ENCODE data around the gene TDP1.
"Not testable (repeated sequence)": the region's sequence is repeated elsewhere in the genome, so short reads cannot be mapped to it uniquely, and the experiment has no call there.

TDP1 gene

GRCh38 chr14:90049390-90049789 lies 93.7 kb downstream of the TDP1 start:
- DNase-seq (ENCODE audit: low spot score): no peak

DNA sequence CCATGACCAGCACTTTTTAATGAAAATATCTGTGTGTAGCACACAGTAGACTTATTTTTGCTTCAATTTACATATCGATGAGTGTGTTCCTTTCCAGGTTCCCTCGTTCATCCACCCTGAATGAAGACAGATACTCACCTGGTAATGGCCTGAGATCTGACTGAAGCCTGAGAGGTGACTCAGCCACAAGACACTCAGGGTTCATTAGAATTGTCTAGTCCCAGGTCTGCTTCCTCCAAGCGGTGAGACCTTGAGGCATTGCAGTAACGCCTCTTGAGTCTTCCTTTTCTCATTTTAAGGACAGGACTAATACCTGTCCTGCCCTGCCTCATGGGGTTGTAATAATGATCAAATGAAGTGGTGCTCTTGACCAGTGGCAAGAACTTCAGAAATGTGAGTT lies 94.5 kb downstream of the TDP1 start:
- no peak for DNase-seq (ENCODE audit: low spot score)

- DNase-seq (ENCODE audit: low spot score): peak; percentile 13
These were observed 97.3 kb downstream of the TDP1 start for GRCh38 chr14:90053044-90053443.

DNA sequence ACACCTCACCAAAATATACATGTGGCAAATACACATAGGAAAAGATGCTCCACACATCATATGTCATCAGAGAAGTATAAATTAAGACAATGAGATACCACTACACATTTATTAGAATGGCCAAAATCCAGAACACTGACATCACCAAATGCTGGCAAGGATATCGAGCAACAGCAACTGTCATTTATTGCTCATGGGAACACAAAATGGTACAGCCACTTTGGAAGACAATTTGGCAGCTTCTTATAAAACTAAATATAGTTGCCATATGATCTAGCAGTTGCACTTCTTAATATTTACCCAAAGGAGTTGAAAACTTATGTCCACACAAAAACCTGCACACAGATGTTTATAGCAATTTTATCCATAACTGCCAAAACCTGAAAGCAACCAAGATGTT lies 99.1 kb downstream of the TDP1 start:
- no peak for DNase-seq (ENCODE audit: low spot score)

DNA sequence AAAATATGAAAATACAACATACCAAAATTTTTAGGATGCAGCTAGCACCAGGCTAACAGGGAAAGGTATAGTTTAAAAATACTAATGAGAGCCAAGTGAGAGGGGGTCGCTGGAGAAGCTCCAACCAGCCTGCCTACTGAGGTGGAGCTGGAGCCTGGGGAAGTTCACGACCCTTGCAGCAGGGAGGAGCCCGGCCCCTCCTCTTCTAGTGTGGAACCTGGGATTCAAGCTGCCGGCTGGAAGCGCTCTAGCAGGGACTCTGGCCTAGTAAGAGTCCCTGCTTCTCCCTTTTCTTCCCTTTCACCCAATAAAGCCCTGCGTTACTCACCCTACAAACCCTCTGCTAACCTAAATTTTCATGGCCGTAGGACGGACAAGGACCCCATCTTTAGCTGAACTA lies 101.1 kb downstream of the TDP1 start:
- DNase-seq (ENCODE audit: low spot score): no peak

GRCh38 chr14:90058876-90059458 lies 103.2 kb downstream of the TDP1 start:
- no peak for DNase-seq (ENCODE audit: low spot score)

DNA sequence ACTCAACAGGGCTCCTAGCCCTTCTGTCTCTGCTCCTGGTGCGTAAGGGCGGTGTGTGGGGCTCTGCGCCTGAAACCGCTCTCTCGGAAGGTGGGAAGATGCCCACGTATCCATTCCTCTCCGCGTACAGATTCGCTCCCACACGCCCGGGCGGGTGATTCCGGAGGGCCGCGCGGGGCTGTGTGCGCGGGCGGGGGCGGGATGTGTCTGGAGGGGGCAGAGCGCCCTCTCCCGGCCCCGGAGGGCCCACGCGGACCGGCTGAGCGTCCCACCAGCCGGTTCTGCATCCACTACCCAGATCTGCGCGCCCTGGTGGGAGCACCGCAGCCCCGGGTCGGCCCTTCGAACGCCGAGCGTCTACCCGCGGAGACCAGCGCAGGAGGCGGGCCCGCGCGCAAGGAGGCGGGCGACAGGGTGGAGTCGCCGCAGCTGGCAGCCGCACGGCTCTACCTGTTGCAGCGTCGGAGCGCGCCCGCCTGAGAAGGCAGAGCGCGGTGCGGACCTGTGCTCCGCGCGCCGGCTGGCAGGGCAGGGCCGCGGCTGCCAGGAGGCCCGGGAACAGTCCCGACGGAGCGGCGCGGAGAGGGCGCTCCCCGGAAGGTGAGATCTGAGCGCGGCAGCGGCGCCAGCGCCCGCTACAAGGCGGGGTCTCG lies 104.7 kb downstream of the TDP1 start:
- DNase-seq (ENCODE audit: low spot score): peak; percentile 79

GRCh38 chr14:90060965-90061684 lies 105.4 kb downstream of the TDP1 start:
- DNase-seq (ENCODE audit: low spot score): peak; percentile 9

DNA sequence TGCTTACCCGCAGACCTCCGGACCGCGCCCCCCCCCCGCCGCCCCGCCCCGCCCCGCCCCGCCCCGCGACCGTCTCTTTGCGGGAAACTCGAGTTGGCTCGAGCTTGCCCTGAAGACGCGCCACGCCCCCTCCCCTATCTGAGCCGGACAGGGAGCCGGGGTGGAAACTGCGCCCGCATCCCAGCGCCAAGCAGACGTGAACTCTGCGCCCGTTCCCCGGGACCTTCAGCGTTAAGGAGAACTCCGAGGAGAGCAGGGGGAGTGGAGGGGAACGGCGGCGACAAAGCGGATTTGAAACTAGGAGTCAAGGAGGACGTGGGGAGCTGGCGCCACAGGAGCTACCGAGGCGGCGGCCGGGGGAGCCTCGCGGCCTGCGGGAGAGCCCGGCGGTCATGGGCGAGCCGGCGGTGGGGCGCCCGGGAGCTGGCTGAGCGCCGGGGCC lies 106.0 kb downstream of the TDP1 start, which contains the start of gene KCNK13:
TSS of gene KCNK13 (plus strand) at position 310 of the 442 bp plus-strand sequence. CDS start 212 bp downstream, outside the sequence.
- DNase-seq (ENCODE audit: low spot score): peak; percentile 21

DNA sequence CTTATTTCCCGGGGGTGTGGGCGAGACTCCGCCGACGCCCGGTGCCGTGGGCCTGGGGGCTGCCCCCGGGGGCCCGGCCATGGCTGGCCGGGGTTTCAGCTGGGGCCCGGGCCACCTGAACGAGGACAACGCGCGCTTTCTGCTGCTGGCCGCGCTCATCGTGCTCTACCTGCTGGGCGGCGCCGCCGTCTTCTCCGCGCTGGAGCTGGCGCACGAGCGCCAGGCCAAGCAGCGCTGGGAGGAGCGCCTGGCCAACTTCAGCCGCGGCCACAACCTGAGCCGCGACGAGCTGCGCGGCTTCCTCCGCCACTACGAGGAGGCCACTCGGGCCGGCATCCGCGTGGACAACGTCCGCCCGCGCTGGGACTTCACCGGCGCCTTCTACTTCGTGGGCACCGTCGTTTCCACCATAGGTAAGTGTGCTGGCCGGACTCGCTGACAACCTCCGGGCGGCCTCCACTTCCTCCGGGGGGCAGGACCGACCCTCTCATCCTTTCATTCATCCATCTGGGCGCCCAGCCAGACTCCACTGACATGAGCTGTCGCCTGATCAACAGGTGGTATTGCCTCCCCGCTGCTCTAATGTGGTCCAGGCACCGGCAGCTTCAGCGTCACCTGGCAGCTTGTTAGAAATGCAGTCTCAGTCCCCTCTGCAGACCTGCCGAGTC lies 106.5 kb downstream of the TDP1 start:
- DNase-seq (ENCODE audit: low spot score): peak; percentile 13

DNA sequence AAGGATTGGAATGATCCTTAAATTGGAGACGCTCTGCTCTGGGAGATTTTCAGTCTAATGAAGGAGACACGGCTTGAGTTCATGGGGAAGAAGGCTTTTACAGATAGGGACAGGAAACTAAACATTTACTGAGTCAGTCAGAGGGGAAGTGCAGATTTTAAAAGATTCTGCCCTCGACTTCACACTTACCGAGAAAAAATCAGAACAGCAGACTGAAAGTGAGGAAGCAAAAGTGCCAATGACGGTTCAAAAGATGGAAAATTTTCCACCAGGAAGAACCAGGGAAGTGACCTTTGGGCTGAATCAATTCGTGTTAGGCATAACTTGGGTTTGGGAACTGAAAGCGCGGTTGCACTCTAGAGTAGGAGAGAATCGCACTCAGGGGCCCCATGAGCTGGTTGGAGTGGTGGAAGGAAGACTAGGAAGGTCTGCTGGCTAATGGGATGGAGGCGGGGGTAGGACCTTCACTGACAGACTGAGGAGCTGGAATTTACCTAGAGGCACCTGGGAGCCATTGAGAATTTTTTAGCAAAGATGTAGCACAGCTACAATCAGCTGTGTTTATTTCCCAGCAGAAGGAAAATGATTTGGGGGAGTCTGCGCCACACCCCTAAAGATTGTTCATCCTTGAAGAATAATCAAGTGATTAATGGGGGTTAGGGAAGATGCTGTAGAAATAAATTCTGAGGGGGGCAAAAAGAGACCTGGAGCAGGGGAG lies 107.3 kb downstream of the TDP1 start:
- DNase-seq (ENCODE audit: low spot score): no peak

- no peak for DNase-seq (ENCODE audit: low spot score)
These were observed 116.6 kb downstream of the TDP1 start for GRCh38 chr14:90072350-90072749.

DNA sequence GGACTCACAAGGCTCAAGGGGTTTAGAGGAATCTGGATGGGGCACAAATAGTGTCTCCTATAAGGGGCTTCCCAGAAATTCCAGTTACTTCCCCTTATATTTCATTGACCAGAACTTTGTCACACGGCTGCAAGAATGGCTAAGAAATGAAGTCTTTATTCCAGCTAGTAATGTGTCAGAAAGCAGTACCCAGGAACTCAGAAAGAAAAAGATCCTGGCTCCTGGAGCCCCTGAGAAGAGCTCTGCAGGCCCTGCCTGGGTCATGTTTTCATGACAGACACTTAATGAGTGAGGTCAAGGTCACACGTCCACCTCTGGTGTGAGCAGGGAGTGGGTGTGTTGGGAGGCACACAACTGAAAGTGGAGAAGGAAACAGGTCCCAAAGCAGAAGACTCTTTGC lies 123.8 kb downstream of the TDP1 start:
- no peak for DNase-seq (ENCODE audit: low spot score)

GRCh38 chr14:90087433-90087832 lies 131.7 kb downstream of the TDP1 start:
- DNase-seq (ENCODE audit: low spot score): no peak

GRCh38 chr14:90088176-90088575 lies 132.4 kb downstream of the TDP1 start:
- DNase-seq (ENCODE audit: low spot score): no peak

DNA sequence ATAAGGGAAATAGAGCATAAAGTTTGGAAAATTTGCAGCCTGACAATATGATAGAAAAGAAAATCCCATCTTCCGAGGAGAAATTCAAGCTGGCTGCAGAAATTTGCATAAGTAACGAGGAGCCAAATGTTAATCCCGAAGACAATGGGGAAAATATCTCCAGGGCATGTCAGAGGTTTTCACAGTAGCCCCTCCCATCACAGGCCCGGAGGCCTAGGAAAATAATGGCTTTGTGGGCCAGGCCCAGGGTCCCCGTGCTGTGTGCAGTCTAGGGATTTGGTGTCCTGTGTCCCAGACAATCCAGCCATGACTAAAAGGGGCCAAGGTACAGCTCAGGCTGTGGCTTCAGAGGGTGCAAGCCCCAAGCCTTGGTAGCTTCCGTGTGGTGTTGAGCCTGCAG lies 133.8 kb downstream of the TDP1 start:
- not testable (repeated sequence) for DNase-seq (ENCODE audit: low spot score)

- DNase-seq (ENCODE audit: low spot score): no peak
These were observed 135.7 kb downstream of the TDP1 start for GRCh38 chr14:90091393-90091792.

DNA sequence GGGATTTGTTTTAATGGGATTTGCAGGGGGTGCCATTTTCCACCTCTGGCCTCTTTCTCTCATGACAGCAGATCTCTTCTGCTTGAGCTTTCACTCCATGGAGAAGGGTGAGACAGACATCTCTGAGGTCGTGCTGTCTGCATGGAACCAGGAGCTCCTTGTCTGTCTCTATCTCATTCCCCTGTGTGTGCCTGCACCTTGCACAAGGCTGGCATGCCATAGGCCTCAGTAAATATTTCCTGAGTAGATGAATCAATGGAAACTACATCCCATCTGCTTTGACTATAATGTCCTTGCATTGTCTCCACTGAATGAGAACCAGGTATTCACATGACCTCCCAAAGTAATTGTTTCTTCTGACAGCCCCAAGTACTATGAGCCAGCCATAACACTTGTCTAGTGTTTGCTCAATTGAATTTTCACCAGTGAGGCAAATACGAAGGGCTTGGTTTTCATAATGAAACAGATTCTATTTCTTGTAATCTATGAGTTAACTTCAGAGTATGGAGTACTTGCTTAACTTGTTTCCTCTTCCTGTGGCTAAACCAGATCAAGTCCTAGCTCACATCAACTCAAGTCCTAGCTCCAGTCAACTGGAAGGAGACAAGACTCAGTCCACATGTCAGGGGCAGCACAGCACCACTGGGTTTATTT lies 138.3 kb downstream of the TDP1 start:
- peak; percentile 47 for DNase-seq (ENCODE audit: low spot score)

Data from GM03348 (cell line).